Breast epithelium (tissue), 3 donors: ENCODE data around the gene SPDYE4.

Source experiments
- POLR2A ChIP-seq: fragments of 450-650 bp; IDR thresholded peaks from one replicate; pipeline ENCODE4 v1.6.1; 2016; ENCODE audit warnings: antibody characterized with exemption, mild to moderate bottlenecking, moderate library complexity
- POLR2AphosphoS5 ChIP-seq, 3 donors: sonication (generic); formaldehyde crosslinking; IDR thresholded peaks; one replicate each; pipeline ENCODE4 v1.6.1; 2017; ENCODE audit warnings: antibody characterized with exemption in 3 of 3
- TF ChIP-seq, protein P1 (sequence below), 3 donors: fragments of 450-650 bp; IDR thresholded peaks; one replicate each; pipeline ENCODE4 v1.5.1; 2016 to 2017; ENCODE audit warnings: antibody characterized with exemption in 3 of 3, mild to moderate bottlenecking in 3 of 3, moderate library complexity in 3 of 3

DNA sequence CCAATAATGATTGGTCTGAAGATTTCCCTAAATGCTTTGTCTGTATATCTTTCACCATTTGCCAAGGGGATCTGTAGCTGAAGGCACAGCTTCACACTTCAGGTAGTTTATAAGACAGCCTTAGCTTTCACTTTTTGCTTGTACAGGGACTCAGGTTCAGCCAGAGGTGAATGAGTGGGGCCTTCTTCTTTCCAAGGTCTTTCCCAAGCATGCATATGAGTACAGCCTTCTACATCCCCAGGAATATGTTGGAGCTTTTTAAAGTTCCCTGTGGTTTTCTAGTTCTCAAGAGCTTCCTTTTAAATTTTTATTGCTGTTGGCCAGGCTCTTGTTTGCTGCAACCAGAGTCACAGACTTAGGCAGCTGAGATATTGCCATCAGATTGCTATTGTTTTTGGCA, 17.9 kb upstream of the SPDYE4 start:
- TF ChIP-seq, protein P1, sequence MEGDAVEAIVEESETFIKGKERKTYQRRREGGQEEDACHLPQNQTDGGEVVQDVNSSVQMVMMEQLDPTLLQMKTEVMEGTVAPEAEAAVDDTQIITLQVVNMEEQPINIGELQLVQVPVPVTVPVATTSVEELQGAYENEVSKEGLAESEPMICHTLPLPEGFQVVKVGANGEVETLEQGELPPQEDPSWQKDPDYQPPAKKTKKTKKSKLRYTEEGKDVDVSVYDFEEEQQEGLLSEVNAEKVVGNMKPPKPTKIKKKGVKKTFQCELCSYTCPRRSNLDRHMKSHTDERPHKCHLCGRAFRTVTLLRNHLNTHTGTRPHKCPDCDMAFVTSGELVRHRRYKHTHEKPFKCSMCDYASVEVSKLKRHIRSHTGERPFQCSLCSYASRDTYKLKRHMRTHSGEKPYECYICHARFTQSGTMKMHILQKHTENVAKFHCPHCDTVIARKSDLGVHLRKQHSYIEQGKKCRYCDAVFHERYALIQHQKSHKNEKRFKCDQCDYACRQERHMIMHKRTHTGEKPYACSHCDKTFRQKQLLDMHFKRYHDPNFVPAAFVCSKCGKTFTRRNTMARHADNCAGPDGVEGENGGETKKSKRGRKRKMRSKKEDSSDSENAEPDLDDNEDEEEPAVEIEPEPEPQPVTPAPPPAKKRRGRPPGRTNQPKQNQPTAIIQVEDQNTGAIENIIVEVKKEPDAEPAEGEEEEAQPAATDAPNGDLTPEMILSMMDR (IDR thresholded peaks at IDR 0.05) = no peak
- TF ChIP-seq POLR2A = no peak
- no peak for TF ChIP-seq POLR2AphosphoS5 (IDR thresholded peaks at IDR 0.05)
